HCT116 (cell line): ENCODE data around the gene SUMO3. TPM values are rescaled to one million over a fixed set of nuclear protein-coding genes. Genes with fewer than 3 reads are reported as not detected.
A peak's percentile ranks its signal among the peaks of the same experiment; 100 is the strongest.

Source experiments
- ATAC-seq: fragments of 200-7000 bp; cut with Tn5 transposase; 2 replicates; pipeline ENCODE4 v1.9.1; 2020; ENCODE audit warnings: mild to moderate bottlenecking, moderate library complexity
- BruUV-seq: library from RNA; stranded (reverse); fragments of 400-500 nt; replicated peaks from 2 replicates; lab custom pipeline; 2021; lab: Mats Ljungman, UMichigan
- CTCF ChIA-PET: fragments of 300-600 bp; sonication (Branson Sonifier 250); formaldehyde crosslinking; loops from one replicate; lab custom pipeline; 2021; ENCODE audit warnings: antibody characterized with exemption; lab: Charles Lee
- POLR2A ChIA-PET: fragments of 300-600, 350-600 bp; sonication (Branson Sonifier 250); formaldehyde crosslinking; loops from one replicate; lab custom pipeline; 2021; ENCODE audit warnings: antibody characterized with exemption; lab: Charles Lee
- RAD21 ChIA-PET, 2 experiments: fragments of 300-600 bp; sonication (Branson Sonifier 250); formaldehyde crosslinking; loops; one replicate each; lab custom pipeline; 2023; ENCODE audit warnings: low total read pairs in 2 of 2; ENCODE audit not compliant: uncharacterized antibody in 2 of 2, unreplicated experiment in 2 of 2, low non-redundant PET in 1 of 2; lab: Charles Lee
- DNase-seq: peaks from one replicate; pipeline ENCODE4 v3.0.0-alpha.2; 2010; ENCODE audit warnings: low read depth, low spot score
- H2AFZ ChIP-seq: fragments of 200-600 bp; shearing (Covaris generic), sonication (generic); 2 replicates; pipeline ENCODE4 v1.6.1; 2017; ENCODE audit warnings: low read depth, mixed run types, mixed read lengths, antibody characterized with exemption, low read length; ENCODE audit not compliant: poor library complexity, severe bottlenecking
- H3K27ac ChIP-seq: 2 replicates; pipeline ENCODE4 v1.5.1; 2012; ENCODE audit warnings: low read depth, low read length
- H3K27me3 ChIP-seq: fragments of 200-600 bp; sonication (generic); 2 replicates; pipeline ENCODE4 v1.6.1; 2016; ENCODE audit warnings: mixed run types, low read length, mixed read lengths; ENCODE audit not compliant: insufficient read depth
- H3K36me3 ChIP-seq, 2 experiments: fragments of 200-500 bp in 1 of 2; fragments of 200-600 bp in 1 of 2; sonication (Bioruptor generic) in 1 of 2; sonication (generic) in 1 of 2; 2 replicates each; pipeline versions ENCODE4 v1.5.1 to v1.6.1; 2014 to 2016; ENCODE audit warnings: low read length in 2 of 2, inconsistent platforms in 1 of 2, mixed read lengths in 1 of 2, mixed run types in 1 of 2; ENCODE audit not compliant: insufficient read depth in 2 of 2, control insufficient read depth in 1 of 2
- H3K4me1 ChIP-seq, 2 experiments: fragments of 200-600 bp in 1 of 2; sonication (generic) in 1 of 2; 2 replicates each; pipeline versions ENCODE4 v1.5.1 to v1.6.1; 2012 to 2017; ENCODE audit warnings: low read length in 2 of 2, inconsistent platforms in 1 of 2, mild to moderate bottlenecking in 1 of 2, mixed read lengths in 1 of 2, mixed run types in 1 of 2, moderate library complexity in 1 of 2; ENCODE audit not compliant: insufficient read depth in 2 of 2, control insufficient read depth in 1 of 2
- H3K4me2 ChIP-seq: fragments of 200-600 bp; sonication (generic); 2 replicates; pipeline ENCODE4 v1.6.1; 2017; ENCODE audit warnings: mixed run types, low read length, mixed read lengths
- H3K4me3 ChIP-seq, 2 experiments: fragments of 200-600 bp in 1 of 2; sonication (generic) in 1 of 2; replicated peaks in 1 of 2; 2 replicates each; pipeline ENCODE4 v1.5.1; 2011 to 2016; ENCODE audit warnings: low read length in 2 of 2, control low read depth in 1 of 2, low read depth in 1 of 2, mild to moderate bottlenecking in 1 of 2, mixed read lengths in 1 of 2, mixed run types in 1 of 2
- H3K79me2 ChIP-seq: fragments of 200-600 bp; sonication (generic); 2 replicates; pipeline ENCODE4 v1.6.1; 2017; ENCODE audit warnings: mild to moderate bottlenecking, mixed run types, low read length, moderate library complexity, mixed read lengths; ENCODE audit not compliant: insufficient read depth
- H3K9ac ChIP-seq: fragments of 200-600 bp; sonication (generic); 2 replicates; pipeline ENCODE4 v1.6.1; 2016; ENCODE audit warnings: low read length, mixed read lengths
- H3K9me2 ChIP-seq: fragments of 200-600 bp; sonication (generic), shearing (Covaris generic); 2 replicates; pipeline ENCODE4 v1.6.1; 2017; ENCODE audit warnings: mixed run types, mild to moderate bottlenecking, moderate library complexity; ENCODE audit not compliant: insufficient read depth
- H3K9me3 ChIP-seq, 2 experiments: fragments of 200-500 bp in 1 of 2; fragments of 200-600 bp in 1 of 2; sonication (Bioruptor generic) in 1 of 2; sonication (generic) in 1 of 2; 2 replicates each; pipeline ENCODE4 v1.6.1; 2014 to 2017; ENCODE audit warnings: low read length in 2 of 2, mixed read lengths in 2 of 2, inconsistent platforms in 1 of 2, low read depth in 1 of 2, mild to moderate bottlenecking in 1 of 2, mixed run types in 1 of 2, moderate library complexity in 1 of 2; ENCODE audit not compliant: control insufficient read depth in 1 of 2, insufficient read depth in 1 of 2
- H4K20me1 ChIP-seq: fragments of 200-600 bp; sonication (generic), shearing (Covaris generic); 2 replicates; pipeline ENCODE4 v1.6.1; 2017; ENCODE audit warnings: mixed run types, mild to moderate bottlenecking, moderate library complexity; ENCODE audit not compliant: insufficient read depth
- CBX3 ChIP-seq: IDR thresholded peaks from 2 replicates; pipeline ENCODE4 v1.6.1; 2012; ENCODE audit warnings: low read depth
- CEBPB ChIP-seq: IDR thresholded peaks from 2 replicates; pipeline ENCODE4 v1.6.1; 2012; ENCODE audit warnings: low read depth
- EGR1 ChIP-seq: IDR thresholded peaks from 2 replicates; pipeline ENCODE4 v1.6.1; 2012; ENCODE audit warnings: low read depth
- ELF1 ChIP-seq: IDR thresholded peaks from 2 replicates; pipeline ENCODE4 v1.6.1; 2012; ENCODE audit warnings: low read depth, borderline replicate concordance
- EZH2 ChIP-seq: fragments of 200-600 bp; sonication (generic); IDR thresholded peaks from 2 replicates; pipeline ENCODE4 v1.6.1; 2017; ENCODE audit warnings: antibody characterized with exemption, mixed run types
- EZH2phosphoT487 ChIP-seq: fragments of 200-600 bp; IDR thresholded peaks from 2 replicates; pipeline ENCODE4 v1.6.1; 2018; ENCODE audit warnings: antibody characterized with exemption, borderline replicate concordance
- FOSL1 ChIP-seq: IDR thresholded peaks from 2 replicates; pipeline ENCODE4 v1.6.1; 2012; ENCODE audit warnings: low read depth
- JUND ChIP-seq: IDR thresholded peaks from 2 replicates; pipeline ENCODE4 v1.6.1; 2012
- POLR2A ChIP-seq: IDR thresholded peaks from 2 replicates; pipeline ENCODE4 v1.7.0; 2011; ENCODE audit warnings: borderline replicate concordance; ENCODE audit not compliant: insufficient read depth, insufficient read length; ENCODE audit errors: extremely low read depth
- POLR2AphosphoS5 ChIP-seq: IDR thresholded peaks from 2 replicates; pipeline ENCODE4 v1.6.1; 2011; ENCODE audit warnings: mild to moderate bottlenecking, low read depth, low read length, moderate library complexity
- RAD21 ChIP-seq: IDR thresholded peaks from 2 replicates; pipeline ENCODE4 v1.6.1; 2012; ENCODE audit warnings: low read depth, mild to moderate bottlenecking
- SIN3A ChIP-seq: IDR thresholded peaks from 2 replicates; pipeline ENCODE4 v1.6.1; 2012; ENCODE audit warnings: low read depth
- TCF7L2 ChIP-seq: IDR thresholded peaks from 2 replicates; pipeline ENCODE4 v1.7.0; 2011; ENCODE audit warnings: borderline replicate concordance, inconsistent platforms; ENCODE audit not compliant: insufficient read depth, insufficient read length; ENCODE audit errors: extremely low read depth
- YY1 ChIP-seq: IDR thresholded peaks from 2 replicates; pipeline ENCODE4 v1.6.1; 2011; ENCODE audit warnings: low read length, low read depth, moderate library complexity, mild to moderate bottlenecking; ENCODE audit not compliant: insufficient replicate concordance; ENCODE audit errors: extremely low read depth
- ZFX ChIP-seq: fragments of 450-650 bp; IDR thresholded peaks from 2 replicates; pipeline ENCODE4 v1.6.1; 2017
- ZNF274 ChIP-seq: fragments of 200-500 bp; sonication (Bioruptor generic); IDR thresholded peaks from 2 replicates; pipeline ENCODE4 v1.6.1; 2014; ENCODE audit warnings: mild to moderate bottlenecking, low read depth, low read length, inconsistent platforms
- intact Hi-C: fragments of 100-400 bp; cut with micrococcal nuclease; formaldehyde crosslinking; loops from 2 replicates; pipeline ENCODE4 v1.10.0; 2022
- total RNA-seq: library from RNA; stranded (reverse); gene quantifications from one replicate; pipeline ENCODE4 v1.2.1, GENCODE V29; 2021; ENCODE audit not compliant: unreplicated experiment
- TF ChIP-seq, protein P1 (sequence below), 3 experiments: fragments of 200-600 bp in 1 of 3; sonication (generic) in 1 of 3; IDR thresholded peaks in 2 of 3; conservative IDR thresholded peaks in 1 of 3; 2 replicates each; pipeline ENCODE4 v1.5.1; 2012 to 2017; ENCODE audit warnings: low read depth in 2 of 3, low read length in 2 of 3, antibody characterized with exemption in 1 of 3, borderline replicate concordance in 1 of 3, control low read depth in 1 of 3, mild to moderate bottlenecking in 1 of 3, mixed read lengths in 1 of 3, mixed run types in 1 of 3, moderate library complexity in 1 of 3; ENCODE audit not compliant: insufficient read depth in 1 of 3
- TF ChIP-seq, protein P2 (sequence below): IDR thresholded peaks from 2 replicates; pipeline ENCODE4 v1.6.1; 2012
- TF ChIP-seq, protein P3 (sequence below): IDR thresholded peaks from 2 replicates; pipeline ENCODE4 v1.6.1; 2012
- TF ChIP-seq, protein P4 (sequence below): IDR thresholded peaks from 2 replicates; pipeline ENCODE4 v1.6.1; 2012; ENCODE audit warnings: low read depth

The SUMO3 gene
- total RNA-seq, 1 experiment from 2014 or later, result 31.5 TPM

DNA sequence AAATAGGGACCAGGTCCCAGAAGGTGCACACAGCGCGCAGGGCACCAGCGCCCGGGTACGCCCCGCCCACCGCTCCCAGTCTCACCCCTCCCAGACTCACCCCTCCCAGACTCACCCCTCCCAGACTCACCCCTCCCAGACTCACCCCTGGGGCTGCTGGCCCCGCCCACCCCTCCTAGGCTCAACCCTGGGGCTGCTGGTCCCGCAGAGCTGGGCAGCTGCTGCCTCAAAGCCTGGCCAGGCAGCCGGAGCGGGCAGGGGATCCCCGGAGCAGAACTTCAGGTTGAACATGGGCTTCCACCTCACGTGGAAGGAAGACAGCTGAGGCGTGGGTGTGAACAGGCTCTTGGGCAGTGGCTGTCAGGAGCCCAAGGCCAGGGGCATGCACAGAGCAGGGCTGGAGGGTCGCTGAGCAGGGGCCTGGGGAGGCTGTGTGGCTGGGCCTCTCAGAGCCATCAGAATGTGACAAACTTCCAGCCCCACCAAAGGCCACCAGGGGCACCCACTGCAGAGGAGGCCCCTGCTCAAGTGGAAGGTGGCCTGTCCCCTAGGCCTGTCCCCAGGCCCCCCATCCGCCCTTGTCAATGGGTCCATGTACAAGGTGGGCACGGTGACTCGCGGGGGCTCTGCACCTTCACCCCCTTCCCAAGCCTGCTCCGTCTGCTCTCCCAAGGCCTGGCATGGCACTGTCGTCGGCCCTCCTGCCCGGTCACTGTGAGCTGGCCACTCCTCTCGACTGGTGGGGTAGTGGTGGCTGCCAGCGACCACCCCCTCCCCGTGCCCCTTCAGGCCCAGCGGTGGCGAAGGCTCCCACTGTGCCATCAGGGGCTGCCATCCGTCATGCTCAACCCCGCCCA lies 20.4 kb upstream of the SUMO3 start:
- no peaks in the 10 kb centered on the region for H3K9me2 ChIP-seq
- ATAC-seq (peak; percentile 41; the same call in 1 of the 2 replicates), DNase-seq (no peak)
- no peak overlapping the region for H3K27ac ChIP-seq
- TF ChIP-seq JUND (no peak), CBX3 (no peak), SIN3A (no peak), EZH2phosphoT487 (no peak), TCF7L2 (no peak), YY1 (no peak), EGR1 (no peak), ZNF274 (no peak), POLR2A (no peak), FOSL1 (no peak), EZH2 (no peak), ZFX (no peak), ELF1 (no peak), CEBPB (no peak), POLR2AphosphoS5 (no peak), RAD21 (no peak)
- TF ChIP-seq, protein P1, sequence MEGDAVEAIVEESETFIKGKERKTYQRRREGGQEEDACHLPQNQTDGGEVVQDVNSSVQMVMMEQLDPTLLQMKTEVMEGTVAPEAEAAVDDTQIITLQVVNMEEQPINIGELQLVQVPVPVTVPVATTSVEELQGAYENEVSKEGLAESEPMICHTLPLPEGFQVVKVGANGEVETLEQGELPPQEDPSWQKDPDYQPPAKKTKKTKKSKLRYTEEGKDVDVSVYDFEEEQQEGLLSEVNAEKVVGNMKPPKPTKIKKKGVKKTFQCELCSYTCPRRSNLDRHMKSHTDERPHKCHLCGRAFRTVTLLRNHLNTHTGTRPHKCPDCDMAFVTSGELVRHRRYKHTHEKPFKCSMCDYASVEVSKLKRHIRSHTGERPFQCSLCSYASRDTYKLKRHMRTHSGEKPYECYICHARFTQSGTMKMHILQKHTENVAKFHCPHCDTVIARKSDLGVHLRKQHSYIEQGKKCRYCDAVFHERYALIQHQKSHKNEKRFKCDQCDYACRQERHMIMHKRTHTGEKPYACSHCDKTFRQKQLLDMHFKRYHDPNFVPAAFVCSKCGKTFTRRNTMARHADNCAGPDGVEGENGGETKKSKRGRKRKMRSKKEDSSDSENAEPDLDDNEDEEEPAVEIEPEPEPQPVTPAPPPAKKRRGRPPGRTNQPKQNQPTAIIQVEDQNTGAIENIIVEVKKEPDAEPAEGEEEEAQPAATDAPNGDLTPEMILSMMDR (IDR thresholded peaks at IDR 0.05 in 2 of 3, conservative IDR thresholded peaks at IDR 0.05 in 1 of 3; ENCODE audit: borderline replicate concordance in 1 of 3, insufficient read depth in 1 of 3, low read depth in 2 of 3, low read length in 2 of 3), result no peak
- TF ChIP-seq, protein P2, sequence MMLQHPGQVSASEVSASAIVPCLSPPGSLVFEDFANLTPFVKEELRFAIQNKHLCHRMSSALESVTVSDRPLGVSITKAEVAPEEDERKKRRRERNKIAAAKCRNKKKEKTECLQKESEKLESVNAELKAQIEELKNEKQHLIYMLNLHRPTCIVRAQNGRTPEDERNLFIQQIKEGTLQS, result no peak
- TF ChIP-seq, protein P3, sequence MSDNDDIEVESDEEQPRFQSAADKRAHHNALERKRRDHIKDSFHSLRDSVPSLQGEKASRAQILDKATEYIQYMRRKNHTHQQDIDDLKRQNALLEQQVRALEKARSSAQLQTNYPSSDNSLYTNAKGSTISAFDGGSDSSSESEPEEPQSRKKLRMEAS, result no peak
- TF ChIP-seq, protein P4, sequence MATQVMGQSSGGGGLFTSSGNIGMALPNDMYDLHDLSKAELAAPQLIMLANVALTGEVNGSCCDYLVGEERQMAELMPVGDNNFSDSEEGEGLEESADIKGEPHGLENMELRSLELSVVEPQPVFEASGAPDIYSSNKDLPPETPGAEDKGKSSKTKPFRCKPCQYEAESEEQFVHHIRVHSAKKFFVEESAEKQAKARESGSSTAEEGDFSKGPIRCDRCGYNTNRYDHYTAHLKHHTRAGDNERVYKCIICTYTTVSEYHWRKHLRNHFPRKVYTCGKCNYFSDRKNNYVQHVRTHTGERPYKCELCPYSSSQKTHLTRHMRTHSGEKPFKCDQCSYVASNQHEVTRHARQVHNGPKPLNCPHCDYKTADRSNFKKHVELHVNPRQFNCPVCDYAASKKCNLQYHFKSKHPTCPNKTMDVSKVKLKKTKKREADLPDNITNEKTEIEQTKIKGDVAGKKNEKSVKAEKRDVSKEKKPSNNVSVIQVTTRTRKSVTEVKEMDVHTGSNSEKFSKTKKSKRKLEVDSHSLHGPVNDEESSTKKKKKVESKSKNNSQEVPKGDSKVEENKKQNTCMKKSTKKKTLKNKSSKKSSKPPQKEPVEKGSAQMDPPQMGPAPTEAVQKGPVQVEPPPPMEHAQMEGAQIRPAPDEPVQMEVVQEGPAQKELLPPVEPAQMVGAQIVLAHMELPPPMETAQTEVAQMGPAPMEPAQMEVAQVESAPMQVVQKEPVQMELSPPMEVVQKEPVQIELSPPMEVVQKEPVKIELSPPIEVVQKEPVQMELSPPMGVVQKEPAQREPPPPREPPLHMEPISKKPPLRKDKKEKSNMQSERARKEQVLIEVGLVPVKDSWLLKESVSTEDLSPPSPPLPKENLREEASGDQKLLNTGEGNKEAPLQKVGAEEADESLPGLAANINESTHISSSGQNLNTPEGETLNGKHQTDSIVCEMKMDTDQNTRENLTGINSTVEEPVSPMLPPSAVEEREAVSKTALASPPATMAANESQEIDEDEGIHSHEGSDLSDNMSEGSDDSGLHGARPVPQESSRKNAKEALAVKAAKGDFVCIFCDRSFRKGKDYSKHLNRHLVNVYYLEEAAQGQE, result no peak
- no peaks in the 10 kb centered on the region for H3K9me3 ChIP-seq
- no peaks in the 10 kb centered on the region for H3K79me2 ChIP-seq
- intact Hi-C loops, result no loop called here
- H3K4me1 ChIP-seq, result peaks cover 2 to 10% of the 10 kb centered on the region in 2 experiments; a peak in 1 of 4 replicates
- no peaks in the 10 kb centered on the region for H3K27me3 ChIP-seq
- H3K4me3 ChIP-seq, result no peak overlapping the region
- H2AFZ ChIP-seq, result no peak overlapping the region
- no peaks in the 10 kb centered on the region for H4K20me1 ChIP-seq
- CTCF ChIA-PET, result no interaction called here
- no peak overlapping the region for H3K9ac ChIP-seq
- no peak overlapping the region for H3K4me2 ChIP-seq
- RAD21 ChIA-PET, result no interaction called here
- no TSS peak for BruUV-seq
- POLR2A ChIA-PET, result no interaction called here
- H3K36me3 ChIP-seq, result no peaks in the 10 kb centered on the region
